ENCODE measurements around the gene SLC13A1.

- TF ChIP-seq CTCF (IDR thresholded peaks at IDR 0.05) (no peak), EZH2 (IDR thresholded peaks at IDR 0.05) (no peak), EZH2phosphoT487 (IDR thresholded peaks at IDR 0.05) (no peak)
Measured at GRCh38 chr7:123199883-123200282, at the start of gene SLC13A1.

Data from neural progenitor cell (in vitro differentiated cells).